CD1c-positive myeloid dendritic cell (primary cell): ENCODE measurements around the gene CASTOR2.
"Not testable (repeated sequence)": the region's sequence is repeated elsewhere in the genome, so short reads cannot be mapped to it uniquely, and the experiment has no call there.

Experiments used
- DNase-seq: peaks from one replicate; pipeline ENCODE4 v3.0.0-alpha.2; 2016; ENCODE audit errors: extremely low spot score

The CASTOR2 gene

DNA sequence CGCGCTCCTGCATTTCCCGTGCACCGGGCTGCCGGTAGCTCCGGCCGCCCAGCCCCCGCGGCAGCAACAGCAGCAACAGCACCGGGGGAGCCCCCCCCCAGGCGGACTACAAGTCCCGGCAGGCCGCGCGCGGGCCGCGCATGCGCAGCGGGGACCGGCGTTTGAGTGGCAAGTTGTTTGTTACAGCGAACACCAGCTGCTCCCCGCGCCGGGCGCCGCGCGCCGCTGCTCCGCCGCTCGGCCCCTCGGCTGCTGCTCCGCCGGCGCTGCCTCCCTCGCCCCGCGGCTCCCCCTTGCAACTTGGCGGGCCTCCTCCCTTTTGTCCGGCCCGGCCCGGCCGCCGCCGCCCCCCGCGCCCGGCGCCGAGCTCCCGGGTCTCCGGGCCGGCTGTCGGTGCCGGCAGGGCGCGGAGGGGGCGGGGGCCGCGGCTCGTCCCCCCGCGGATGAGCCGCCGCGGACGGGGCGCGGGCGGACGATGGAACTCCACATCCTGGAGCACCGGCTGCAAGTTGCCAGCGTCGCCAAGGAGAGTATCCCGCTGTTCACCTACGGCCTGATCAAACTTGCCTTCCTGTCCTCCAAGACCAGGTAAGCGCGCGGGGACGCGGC, at the start of gene CASTOR2:
CASTOR2 (plus strand) TSS at position 195 of the 609 bp plus-strand sequence; CDS start at position 476, 281 bp downstream.
- DNase-seq, result not testable (repeated sequence)

DNA sequence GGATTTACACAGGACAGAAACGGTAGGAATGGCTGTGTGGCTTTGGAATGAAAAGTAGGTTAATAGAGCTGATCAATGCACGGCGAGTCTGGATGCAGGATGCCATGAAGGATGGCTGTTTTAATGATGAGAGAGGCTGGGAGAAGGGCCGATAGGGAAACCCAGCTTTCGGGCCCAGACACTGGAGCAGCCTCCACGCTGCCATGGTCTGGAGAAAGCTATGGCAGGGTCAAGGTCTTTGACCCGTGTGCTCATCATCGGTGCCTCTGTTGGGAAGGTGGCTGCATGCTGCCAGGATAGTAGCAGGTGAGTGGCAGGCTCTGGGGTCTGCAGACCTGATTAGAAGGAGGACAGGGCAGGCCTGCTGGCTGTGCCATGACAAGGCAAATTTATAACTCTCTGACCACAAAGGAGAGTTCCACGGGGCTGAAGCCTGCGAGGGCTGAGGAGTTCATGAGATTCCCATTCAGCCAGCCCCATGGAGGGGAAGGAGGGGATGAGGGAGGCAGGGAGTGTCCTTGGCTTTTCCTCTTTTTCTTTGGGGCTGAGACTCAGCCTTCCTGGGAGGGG, 42.1 kb upstream of the CASTOR2 start:
- DNase-seq, result not testable (repeated sequence)

DNA sequence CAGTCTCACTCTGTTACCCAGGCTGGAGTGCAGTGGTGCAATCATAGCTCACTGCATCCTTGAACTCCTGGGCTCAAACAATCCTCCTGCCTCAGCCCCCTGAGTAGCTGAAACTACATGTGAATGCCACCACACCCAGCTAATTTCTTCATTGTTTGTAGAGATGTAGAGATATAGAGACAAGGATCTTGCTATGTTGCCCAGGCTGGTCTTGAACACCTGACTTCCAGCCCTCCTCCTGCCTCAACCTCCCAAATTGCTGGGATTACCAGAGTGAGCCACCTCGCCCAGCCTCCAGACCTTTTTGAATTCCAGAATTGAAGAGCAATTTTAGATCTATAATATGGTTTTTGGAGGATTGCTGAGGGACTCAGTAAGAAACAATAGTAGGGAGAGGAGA, 40.9 kb upstream of the CASTOR2 start:
- not testable (repeated sequence) for DNase-seq

DNA sequence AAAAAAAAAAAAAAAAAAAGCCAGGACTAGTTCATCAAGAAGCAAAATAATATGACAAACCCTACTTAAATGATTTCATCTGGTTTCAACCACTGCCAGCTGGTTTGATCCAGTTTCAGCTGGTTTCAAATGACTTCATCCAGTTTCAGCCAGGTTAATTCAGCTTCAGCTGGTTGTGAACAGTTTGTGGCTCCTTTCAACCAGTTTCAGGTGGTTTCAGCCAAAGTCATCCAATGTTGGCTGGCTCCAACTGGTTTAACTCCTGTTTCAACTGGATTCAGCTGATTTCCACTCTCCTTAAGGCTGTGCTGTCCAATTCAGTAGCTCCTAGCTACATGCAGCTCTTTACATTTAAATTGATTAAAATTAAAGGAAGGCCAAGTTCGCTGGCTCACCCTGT, 37.5 kb upstream of the CASTOR2 start:
- not testable (repeated sequence) for DNase-seq

DNA sequence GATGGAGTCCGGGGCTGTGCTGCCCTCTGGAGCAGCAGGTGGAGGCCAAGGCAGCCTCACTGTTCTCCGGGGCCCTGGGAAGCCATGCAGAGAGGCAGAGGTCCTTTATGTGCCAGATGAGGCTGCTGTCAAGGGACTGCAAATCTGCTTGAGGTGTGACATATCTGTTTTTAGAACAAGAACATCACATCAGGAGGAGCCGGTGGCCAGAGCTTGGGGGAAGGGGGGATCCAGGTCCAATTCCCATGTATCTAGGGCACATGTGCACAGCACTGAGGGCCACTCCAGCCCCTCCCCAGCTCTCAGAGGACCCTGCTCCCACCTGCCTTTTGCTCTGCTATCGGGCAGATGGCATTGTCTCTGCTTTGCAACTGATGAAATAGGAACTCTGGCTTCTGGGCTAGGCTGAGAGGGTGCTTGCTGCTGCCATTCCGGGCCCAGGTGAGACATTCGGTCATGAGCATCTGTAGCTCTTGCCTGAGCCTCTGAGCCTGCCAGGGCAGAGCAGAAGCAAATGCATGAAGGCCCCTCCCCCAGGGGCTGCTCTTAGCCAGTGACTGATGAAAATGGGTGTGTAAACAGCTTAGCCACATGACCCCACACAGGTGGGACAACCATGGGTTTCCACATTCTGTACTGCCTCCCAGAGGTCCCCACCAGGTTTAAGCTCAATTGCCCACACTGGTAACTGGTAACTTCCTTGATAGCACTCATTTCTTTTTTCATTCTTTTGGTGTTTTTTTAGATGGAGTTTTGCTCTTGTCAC, 32.8 kb upstream of the CASTOR2 start:
- DNase-seq, result not testable (repeated sequence)

DNA sequence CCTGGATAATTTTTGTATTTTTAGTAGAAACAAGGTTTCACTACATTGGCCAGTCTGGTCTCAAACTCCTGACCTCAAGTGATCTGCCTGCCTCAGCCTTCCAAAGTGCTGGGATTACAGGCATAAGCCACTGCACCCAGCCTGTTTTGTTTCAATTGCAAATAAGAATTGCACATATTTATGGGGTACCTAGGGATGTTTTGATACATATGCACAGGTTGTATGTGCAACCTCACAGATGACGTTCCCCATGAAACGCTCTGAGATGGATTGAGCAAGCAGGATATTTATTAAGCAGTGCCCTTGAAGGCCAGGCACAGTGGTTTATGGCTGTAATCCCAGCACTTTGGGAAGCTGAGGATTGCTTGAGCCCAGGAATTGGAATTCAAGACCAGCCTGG, 25.1 kb upstream of the CASTOR2 start:
- not testable (repeated sequence) for DNase-seq

DNA sequence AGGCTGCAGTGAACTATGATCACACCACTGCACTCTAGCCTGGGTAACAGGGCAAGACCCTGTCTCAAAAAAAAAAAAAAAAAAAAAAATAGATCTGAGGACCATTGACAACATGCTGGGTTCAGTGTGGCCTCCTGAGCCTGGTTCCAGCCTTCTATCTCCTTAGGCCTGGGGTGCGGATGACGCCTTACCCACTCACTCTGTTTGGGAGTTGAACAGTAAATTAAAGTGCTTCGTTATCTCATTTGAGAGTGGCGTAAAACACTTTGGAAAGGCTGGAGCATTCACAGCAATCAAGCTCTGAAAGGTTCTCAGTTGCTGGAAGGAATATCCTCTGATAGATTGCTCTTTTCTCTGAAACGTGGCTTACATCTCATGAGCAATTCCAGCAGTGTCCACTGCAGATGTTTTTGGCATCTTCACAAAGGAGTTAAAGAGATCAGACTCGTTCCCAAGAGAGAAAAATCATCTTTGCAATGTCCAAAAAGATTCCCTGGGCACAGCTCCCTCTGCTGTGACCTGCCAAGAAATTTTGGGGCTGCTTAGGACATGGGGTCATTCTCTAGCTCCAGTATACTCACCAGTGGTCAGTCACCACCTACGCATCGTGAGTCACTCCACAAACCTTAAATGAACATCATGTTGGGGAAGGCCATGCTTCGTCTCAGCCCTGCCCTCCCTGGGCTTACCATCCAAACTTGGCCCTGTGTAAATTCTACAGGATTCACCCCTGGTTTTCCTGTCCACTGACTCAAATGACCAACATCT, 23.0 kb upstream of the CASTOR2 start:
- not testable (repeated sequence) for DNase-seq

DNA sequence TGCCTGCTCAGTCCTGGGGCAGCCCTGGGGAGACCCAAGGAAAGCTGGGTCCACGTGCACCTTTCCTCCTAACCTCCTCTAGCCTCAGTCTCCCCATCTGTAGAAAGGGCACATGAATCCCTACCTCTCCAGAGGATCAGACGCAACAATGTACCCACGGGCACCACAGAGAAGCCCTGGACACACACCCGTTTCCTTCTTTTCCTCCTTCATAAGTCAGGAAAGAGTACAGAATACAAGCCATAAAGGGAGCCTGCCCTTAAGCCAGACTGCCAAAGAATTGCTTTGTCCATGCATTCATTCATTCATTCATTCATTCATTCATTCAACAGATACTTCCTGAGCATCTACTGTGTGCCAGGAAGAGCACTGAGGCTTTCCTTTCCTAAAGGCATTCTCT, 20.6 kb upstream of the CASTOR2 start:
- not testable (repeated sequence) for DNase-seq

DNA sequence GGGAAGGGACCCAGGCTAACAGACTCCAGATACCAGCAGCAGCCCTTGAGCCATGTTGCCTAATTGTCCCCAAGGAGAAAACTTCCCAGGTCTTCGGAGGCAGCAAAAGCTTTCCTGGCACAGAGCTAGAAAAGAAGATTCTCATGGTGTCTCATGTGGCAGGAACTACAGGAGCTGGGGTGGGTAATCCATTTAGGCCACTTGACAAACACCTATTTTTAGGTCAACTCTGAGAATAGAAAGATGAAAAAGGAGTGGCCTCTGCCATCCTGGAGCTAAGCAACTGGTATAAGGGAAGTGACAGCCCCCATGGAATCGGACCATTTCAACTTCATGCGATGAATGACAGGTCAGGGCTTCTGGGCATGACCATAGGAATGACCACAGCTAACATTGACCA, 16.8 kb upstream of the CASTOR2 start:
- DNase-seq, result not testable (repeated sequence)

DNA sequence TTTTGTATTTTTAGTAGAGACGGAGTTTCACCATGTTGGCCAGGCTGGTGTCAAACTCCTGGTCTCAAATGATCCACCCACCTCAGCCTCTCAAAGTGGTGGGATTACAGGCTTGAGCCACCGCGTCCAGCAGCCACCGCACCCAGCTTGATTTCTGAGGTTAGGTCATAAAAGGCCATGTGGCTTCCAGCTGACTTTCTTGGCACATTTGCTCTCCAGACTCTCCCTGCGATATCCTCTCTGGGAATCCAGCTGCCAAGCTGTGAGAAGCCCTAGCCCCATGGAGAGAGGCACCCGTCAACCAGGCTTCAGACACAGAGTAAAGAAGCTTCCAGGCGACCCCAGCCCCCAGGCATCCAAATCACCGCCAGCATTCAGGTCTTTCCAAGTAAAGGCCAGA, 10.7 kb upstream of the CASTOR2 start:
- DNase-seq, result not testable (repeated sequence)

DNA sequence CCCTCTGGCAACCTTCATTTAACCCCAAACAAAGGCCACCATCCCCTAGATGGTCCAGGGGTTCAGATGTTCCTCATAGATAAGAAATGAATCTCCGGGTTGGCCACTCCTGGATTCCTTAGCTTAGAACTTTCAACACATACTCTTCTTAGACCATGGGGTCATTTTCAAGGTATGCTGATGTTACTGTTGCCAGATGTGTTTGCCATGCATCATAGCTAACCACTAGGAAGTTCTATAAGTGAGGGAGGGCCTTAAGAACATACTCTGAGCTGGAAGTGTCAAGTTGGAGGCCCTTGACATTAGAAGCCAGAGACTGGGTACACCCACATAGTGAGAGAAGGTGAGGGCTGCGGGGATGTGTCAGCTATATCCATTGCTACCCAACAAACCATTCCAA, 6.2 kb upstream of the CASTOR2 start:
- DNase-seq, result not testable (repeated sequence)

DNA sequence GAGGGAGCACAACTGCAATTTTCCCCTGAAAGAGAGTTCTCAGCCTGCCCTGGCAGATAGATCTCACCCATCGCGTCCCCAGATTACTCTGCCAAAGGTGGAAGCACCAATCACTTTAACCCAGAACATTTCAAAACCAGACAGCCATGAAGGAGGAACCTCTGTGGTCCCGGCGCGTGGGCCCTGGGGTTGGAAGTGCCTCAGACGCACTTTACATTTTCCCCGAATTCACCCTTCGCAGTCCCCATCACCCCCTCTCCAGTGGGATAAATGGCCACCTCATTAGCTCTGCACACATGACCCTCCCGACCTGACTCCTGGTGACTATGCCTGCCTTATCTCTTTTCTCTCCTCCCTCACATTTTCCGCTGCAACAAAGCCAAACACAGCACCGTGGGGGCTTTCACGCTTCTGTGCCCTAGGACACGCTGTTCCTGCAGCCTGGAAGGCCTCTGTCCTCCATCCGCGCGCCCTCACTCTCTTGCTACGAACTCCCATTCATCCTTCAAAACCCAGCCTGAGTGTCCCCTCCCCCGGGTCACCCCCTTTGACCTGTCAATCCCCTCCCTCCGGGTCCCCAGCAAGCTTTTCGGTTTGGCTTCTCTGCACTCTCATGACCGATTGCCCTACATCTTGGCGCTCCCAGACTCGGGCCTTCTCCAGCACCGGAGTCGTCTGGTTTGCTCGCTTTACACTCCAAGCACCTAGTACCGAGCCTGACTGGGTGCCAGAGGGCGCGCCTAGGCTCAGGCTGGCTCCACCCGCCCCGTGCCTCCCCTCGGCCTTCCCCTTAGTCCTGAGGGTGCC, 598 bp upstream of the CASTOR2 start:
- not testable (repeated sequence) for DNase-seq

DNA sequence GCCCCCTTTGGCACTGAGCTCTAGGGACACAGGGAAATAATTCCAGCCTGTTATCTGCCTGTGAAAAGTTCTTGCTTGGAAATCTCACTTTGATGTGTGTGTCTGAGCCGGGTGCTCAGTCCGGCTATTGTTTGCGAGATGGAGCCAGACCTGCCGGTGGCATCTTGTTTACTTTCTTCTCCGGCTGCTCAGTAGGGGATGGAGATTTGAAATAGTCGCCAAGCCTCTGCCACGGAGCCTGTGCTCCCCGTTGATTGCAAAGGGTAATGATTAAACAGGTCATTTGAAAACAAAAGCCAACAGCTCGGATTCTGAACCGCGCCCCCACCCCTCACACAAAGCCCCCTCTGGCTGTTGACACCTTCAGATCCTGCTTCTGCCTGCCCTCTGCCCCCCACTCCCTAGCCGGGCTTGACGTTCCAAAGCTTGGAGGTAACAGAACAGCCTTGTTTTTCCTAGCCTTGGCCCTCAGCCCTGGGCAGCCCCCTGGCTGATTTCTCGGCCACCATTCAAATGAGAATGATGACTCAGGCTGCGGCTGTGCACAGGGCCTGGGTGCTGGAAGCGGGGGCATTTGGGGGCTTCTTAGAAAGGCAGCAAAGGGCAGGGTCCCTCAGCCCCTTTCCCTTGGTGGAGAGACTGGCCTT, 1.8 kb downstream of the CASTOR2 start:
- DNase-seq, result not testable (repeated sequence)

DNA sequence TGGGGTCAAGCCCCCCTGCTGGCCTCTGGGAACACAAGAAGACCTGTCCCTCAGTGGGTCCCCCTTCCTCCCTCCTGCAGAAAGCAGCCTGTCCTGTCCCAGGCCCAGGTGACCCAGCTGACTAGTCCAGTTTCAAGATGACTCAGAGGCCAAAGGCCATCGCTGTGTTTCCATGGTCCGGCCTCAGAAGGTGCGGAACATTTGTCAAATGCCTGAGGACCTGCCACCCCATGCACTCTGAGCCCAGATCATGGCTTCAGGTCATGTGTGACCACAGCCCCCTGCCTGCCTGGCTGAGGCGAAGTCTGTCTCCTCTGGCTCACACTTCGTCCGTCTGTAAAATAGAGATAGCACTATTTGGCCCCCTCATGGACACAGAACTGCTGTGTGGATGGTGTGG, 2.4 kb downstream of the CASTOR2 start:
- not testable (repeated sequence) for DNase-seq

DNA sequence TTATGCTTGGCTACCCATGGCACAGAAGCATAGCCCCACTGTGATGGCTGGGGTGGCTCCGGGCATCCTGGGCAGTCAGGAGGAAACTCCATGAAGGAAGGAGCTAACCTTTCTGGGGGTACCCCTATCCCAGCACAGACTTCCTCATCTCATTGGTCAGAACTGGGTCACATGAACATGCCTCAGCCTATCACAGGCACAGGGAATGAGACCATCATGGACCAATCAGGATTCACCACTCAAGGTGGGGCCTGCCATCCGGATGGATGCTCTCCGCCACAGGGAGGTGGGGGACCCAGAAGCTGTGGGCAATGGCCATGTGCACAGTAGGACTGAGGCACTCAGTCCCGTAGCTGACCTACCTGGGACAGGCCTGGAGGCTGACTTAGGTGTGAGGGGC, 6.9 kb downstream of the CASTOR2 start:
- not testable (repeated sequence) for DNase-seq

DNA sequence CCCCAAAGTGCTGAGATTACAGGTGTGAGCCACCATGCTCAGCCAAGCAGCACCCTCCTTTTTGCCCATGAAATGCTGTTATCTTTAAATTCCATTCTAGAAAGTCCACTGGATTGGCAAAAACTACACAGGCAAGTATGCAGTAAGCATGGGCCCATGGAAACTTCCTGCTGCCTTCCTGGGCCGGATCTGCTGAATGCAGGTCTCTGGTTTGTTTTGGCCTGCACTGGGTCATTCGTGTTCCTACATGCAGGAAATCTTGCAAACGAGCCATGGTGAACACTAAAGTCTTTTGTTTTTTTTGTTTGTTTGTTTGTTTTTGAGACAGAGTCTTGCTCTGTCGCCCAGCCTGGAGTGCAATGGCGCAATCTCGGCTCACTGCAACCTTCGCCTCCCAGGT, 7.9 kb downstream of the CASTOR2 start:
- not testable (repeated sequence) for DNase-seq

DNA sequence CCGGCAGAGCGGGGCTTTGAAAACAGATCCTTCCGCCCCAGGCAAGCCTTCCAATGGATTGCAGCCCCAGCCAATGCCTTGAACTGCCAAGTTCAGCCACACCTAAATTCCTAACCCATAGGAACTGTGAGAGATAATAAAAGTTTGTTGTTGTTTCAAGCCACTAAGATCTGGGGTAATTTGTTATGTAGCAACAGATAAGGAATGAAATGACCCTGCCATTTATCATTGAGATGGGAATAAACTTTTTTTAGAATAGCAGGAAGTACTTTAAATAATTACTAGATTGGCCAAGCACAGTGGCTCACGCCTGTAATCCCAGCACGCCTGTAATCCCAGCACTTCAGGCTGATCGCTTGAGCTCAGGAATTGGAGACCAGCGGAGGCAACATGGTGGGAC, 11.5 kb downstream of the CASTOR2 start:
- DNase-seq, result not testable (repeated sequence)

DNA sequence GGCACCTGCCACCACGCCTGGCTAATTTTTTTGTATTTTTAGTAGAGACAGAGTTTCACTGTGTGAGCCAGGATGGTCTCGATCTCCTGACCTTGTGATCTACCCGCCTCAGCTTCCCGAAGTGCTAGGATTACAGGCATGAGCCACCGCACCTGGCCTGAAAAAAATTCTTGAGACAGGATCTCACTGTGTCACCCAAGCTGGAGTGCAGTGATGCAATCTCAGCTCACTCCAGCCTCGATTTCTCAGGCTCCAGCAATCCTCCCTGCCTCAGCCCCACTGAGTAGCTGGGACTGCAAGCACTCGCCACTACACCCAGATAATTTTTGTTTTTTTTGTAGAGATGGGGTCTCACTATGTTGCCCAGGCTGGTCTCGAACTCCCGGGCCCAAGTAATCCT, 13.0 kb downstream of the CASTOR2 start:
- not testable (repeated sequence) for DNase-seq

DNA sequence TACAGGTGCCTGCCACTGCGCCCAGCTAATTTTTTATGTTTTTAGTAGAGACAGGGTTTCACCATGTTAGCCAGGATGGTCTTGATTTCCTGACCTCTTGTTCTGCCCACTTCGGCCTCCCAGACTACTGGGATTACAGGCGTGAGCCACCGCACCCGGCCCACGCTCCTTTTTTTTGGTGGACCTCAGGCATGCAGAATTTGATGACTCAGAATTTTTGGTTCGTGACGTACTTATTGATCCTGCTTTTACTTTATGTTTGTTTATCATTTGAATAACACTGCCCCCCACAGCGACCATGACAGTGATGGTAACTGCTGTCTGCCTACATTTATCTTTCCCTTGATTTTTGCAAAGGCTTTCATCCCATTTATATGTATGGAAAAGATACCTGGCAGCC, 23.9 kb downstream of the CASTOR2 start:
- DNase-seq, result not testable (repeated sequence)

DNA sequence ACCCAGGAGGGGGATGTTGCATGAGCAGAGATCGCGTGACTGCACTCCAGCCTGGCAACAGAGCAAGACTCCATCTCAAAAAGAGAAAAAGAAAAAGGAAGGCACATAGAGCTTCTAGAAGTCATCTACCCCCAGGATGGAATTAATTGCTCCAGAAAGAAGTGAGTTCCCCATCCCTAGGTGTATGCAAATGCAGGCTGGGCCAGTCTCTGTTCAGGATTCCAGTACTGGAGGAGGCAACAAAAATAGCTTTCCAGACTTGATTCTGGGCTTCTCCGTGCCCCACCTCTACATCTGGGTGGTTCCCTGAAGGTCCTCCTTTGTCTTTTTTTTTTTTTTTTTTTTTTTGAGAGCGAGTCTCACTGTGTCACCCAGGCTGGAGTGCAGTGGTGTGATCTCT, 28.6 kb downstream of the CASTOR2 start:
- no peak for DNase-seq
